ENCODE data around the gene PDE4B.

Gene PDE4B

GRCh38 chr1:66143651-66144050 is 351.0 kb downstream of the PDE4B start:
- no peak for DNase-seq

DNA sequence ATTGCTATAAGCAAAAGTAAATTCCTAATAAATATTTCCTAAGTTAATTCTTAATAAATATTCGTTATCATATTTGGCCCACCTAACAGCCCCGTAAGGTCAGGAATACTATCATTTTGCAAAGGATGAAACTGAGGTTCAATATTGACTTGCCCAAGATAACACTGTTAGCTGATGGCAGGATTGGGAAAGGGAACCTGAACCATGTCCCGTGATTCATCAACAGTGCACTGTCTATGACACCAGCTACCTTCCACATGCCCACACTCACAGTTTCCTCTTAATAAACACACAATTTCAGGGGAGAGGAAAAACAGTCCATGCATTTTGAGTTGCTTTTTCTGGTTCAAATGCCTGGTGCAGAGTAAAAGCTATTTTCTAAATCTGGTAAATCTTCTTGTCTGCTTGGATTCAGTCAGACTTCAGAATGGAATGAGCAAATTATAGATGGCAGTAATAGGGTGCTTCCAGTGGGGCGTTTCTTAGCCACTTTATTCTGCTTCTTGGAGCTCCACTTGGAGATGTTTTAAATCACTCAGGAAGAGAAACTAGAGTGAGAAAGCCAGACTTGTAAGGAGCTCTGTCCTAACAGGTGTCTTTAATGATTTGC is 354.6 kb downstream of the PDE4B start:
- peak; percentile 25 for DNase-seq

DNA sequence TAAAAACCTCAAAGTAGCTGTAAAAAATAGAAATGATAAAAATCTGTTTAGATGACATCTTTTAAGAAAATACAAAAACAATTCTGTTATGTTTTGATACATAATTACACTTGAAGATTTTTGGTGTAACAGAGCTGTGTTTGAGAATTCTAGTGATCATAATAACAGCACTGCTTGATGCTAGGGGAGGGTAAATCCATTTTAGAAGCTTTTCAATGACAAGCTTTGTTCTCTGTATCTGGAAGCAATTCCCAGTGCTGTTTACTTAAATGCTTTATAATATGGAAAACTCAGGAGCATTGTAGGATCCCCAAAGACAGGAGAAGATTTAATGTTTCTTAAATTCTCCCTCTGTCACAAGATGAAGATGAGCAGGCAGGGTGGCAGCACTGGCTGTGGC is 359.3 kb downstream of the PDE4B start:
- no peak for DNase-seq

DNA sequence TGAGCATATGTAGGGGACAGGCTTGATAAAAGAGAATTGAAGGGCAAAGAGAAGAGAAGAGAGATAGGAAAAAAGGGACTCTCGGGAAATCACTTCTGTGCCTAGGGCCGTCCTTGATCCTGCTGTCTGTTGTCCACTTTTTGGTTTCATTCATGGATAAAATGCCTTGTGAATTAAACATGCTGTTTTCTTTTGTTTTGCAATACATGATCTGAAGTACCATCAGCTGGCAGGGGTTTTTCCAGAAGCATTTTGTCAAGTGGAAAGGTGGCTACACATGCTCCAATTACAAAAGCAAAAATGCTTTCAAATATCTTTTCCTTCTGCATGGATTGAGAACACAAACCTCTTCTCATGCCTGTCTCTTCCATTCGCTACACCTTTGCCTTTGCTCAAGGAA is 361.7 kb downstream of the PDE4B start:
- DNase-seq = no peak

DNA sequence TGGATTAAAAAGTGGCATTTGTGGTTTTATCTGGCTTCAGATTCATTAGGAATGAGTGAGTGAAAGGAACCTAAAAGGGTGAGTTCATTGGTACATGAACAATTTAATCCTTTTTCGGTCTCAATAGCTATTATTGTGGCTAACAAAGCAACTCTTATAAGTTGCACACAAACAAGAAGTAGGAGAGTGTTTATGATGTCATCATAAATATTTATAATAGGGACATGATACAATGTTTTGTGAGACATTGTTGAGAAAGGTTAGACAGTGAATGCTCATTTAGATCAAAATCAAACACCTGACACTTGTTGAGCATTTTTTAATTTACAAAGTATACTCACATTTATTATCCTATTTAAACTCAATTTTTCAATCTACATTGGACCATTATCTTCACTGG is 363.4 kb downstream of the PDE4B start:
- no peak for DNase-seq

DNA sequence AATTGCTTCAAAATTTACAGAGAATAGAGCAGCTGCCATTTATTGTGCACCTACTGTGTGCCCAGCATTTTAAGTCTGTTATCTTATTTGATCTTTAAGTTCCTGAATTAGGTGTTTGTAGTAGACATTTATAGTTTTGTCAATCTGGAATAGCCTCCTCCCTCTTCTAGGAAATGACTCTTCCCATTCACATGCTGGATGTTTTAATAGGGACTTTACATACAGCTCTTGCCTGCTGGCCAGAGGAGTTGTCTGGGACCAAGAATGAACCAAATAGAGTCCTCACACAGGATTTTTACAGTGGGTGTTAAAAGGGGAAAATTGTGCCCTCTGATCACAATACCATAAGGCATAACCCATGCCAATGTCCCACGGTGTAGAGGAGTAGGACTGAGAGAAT is 367.1 kb downstream of the PDE4B start:
- DNase-seq = no peak

- DNase-seq = no peak
Measured at GRCh38 chr1:66160719-66161118, 368.0 kb downstream of the PDE4B start.

- no peak for DNase-seq
Measured at GRCh38 chr1:66166753-66167152, 374.1 kb downstream of the PDE4B start.

- DNase-seq = no peak
Measured at GRCh38 chr1:66167267-66167666, 374.6 kb downstream of the PDE4B start.

GRCh38 chr1:66168467-66168887 is 375.8 kb downstream of the PDE4B start:
- no peak for DNase-seq

DNA sequence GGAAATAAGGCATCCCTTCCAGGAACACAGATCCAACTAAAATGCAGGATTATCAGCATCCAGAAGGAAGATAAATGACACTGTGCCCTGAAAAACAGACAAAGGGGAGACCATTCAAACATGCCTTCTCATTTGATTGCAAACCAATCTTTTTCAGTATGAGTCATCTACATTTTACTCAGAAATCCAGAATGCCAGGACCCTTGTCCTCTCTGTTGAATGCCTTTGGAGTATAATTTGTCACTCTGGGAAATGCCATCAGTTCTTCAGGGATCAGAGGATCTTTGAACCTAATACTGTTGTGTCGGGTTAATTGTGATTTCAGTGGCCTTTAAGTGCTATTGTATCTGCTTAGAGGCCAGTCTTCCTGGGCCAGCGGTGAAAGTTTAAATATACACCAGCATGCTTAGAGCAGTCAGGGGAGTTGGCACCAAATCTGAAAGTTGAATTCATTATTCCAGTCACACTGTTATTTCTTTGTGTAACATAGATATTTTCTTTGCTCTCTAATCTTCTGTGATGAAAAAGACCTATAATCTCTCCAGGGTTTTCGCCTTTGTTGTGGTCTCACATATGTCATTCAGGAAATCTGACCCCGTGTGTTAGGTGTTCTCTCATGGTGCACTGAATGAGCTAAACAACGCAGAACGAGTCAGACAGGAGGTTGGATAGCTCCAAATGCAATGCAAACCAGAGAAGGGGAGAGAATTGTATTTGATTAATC is 376.4 kb downstream of the PDE4B start:
- peak; percentile 83 for DNase-seq

DNA sequence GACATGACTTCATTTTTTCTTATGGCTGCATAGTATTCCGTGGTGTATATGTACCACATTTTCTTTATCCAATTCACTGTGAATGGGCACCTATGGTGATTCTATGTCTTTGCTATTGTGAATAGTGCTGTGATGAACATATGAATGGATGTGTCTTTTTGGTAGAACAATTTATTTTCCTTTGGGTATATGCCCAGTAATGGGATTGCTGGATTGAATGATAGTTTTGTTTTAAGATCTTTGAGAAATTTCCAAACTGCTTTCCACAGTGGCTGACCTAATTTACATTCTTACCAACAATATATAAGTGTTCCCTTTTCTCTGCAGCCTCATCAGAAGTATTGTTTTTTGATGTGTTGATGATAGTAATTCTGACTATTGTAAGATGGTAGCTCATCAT is 379.6 kb downstream of the PDE4B start:
- no peak for DNase-seq

- DNase-seq = no peak
Measured at GRCh38 chr1:66175098-66175497, 382.4 kb downstream of the PDE4B start.

DNA sequence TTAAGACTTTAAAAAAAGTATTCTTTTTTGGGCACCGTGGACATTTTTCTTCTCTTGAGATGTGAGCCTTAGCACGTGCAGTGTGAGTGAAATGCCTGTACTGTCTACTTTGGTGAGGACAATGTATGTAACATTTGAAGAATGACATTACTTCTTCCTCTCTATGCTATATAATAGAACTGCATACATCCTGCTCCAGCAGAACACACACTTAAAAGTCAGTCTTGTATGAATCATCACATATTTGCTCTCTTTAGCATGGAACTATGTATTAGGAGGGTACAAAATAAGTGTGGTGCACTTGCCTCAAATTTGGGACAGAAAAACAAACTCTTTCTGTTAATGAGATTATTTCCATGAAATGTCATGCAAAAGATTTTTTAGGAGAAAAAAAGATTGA is 382.9 kb downstream of the PDE4B start:
- DNase-seq = no peak

- DNase-seq = peak; percentile 17
Measured at GRCh38 chr1:66176012-66176715, 383.5 kb downstream of the PDE4B start.

- DNase-seq = no peak
Measured at GRCh38 chr1:66176832-66177231, 384.1 kb downstream of the PDE4B start.

- DNase-seq = no peak
Measured at GRCh38 chr1:66177510-66177909, 384.8 kb downstream of the PDE4B start.

DNA sequence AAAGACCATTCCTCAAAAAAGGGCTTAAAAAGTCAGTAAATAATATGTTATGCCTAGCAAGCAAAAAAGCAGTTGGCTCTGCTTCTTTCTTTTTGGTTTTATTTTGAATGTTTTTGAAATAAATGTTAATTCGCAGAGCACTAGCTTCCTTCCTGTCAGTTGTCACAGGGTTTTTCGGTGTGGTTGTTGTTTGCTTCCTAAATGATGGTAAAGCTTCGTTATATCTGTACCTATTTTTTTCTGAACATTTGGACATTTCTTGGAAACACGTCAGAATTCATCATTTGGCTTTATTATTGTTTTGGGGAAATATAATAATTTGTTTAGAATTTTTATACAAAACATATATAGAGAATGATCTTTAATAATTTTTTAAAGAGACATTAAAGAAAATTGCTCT is 389.3 kb downstream of the PDE4B start:
- no peak for DNase-seq

DNA sequence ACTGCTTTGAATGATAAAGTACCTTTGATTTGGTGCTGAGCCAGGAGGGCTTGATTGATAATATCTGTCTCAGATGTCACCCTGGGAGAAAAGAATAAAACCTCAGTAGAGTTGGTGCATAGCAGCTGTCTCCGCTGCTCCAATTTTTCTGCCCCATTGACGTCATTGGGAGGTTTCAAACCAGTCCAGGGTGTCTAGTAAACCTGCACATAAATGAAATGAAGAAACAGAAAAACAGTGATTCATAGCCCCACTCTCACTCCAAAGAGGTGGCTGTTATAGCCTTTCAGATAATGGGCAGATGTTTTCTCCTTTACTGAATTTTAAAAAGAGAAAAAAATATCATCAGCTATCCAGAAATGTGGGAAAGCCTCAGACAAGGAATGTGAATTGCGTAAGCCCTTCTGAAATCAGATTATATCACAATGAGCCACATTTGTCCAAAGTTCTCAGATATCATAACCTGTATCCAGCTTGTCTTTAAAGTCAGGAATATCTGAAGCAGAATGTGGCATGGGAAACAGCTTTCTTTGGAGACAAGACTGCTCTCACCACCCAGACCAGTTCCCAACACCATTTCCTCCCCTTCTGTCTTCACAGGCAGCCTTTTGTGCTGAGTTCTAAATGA is 390.0 kb downstream of the PDE4B start:
- no peak for DNase-seq

GRCh38 chr1:66183400-66183799 is 390.7 kb downstream of the PDE4B start:
- no peak for DNase-seq

DNA sequence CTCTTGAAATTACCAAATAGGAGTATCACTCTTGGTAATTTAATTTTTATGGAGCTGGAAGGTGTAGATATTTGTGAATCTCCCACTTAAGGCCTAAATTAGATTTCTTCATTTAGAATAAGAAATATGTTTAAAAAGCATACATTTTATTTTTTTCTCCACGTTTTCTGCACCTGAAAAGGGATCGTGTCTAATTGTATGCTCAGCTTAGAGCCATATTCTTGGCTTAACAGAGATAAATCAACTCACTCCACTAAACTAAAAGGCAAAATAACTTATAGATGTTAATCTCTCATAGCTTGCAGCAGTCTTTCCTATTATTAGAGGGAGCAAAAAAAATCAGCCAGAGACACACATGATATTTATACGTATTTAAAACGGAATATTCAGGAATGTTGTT is 404.4 kb downstream of the PDE4B start:
- no peak for DNase-seq

DNA sequence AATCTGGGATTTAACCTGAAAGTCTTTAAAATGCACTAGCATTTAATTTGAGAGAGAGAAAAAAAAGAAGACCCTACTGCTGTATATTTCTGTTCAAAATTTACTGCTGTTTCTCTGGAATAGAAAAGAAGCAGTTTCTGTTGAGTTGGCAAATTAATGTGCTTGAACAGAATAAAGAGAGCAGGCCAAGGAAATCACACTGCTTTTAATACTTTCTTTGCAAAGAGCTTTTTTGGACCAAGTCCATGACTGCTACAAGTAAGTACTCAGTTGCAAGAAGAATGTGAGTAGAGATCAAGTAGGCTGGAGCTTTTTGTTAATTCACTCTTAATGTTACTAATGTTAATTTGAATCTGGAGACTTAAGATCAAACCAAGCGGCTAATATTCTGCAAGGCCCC is 405.1 kb downstream of the PDE4B start:
- DNase-seq = no peak

DNA sequence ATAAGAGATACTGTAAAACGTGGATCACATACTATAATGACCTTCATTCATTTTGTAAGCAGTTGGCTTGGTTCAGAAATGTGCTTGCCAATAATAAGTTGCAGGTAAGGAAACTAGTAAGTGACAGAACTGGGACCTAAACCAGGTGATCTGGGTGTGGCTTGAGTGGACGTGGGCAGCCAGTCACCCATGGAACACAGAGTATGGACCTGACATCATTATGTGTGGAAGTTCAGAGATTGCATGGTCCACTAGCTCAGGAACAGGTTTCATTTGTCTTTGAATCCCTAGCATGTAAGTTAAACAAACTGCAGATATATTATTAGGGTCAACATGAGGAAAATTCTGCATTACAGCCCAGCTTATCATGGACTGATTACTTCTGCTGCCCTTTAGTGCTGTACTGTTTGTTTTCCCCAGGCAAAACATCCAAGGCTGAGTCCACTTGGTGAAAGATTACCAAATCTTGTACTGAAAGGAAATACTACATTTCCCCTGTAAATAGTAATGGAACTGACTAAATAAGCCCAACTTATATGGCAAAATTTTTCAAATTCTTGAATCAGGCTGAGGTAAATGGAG is 414.0 kb downstream of the PDE4B start:
- no peak for DNase-seq
